Kidney (tissue), 14 donors: Measurements from ENCODE around the gene KIF22. TPM values are rescaled to one million over a fixed set of nuclear protein-coding genes. Genes with fewer than 3 reads are reported as not detected.
"Not testable (repeated sequence)": the region's sequence is repeated elsewhere in the genome, so short reads cannot be mapped to it uniquely, and the experiment has no call there.

Experiments
- DNase-seq, 5 donors: peaks; one replicate each; pipeline ENCODE4 v3.0.0-alpha.2; 2013 to 2020
- FAIRE-seq: peaks from 2 replicates; lab custom pipeline; 2012; peaks lifted over from hg19 to GRCh38; lab: Jason Lieb, UNC
- H3K27ac ChIP-seq, 2 donors: one replicate each; pipeline ENCODE4 v1.7.0; 2013; ENCODE audit warnings: low read depth in 2 of 2, low read length in 2 of 2, inconsistent platforms in 1 of 2
- H3K27me3 ChIP-seq: one replicate; pipeline ENCODE4 v1.7.1; 2013; ENCODE audit warnings: low read length, inconsistent platforms; ENCODE audit not compliant: control insufficient read depth, insufficient read depth
- H3K36me3 ChIP-seq, 3 donors: one replicate each; pipeline versions ENCODE4 v1.7.0 to v1.7.1; 2013; ENCODE audit warnings: low read length in 3 of 3, control low read depth in 1 of 3, inconsistent platforms in 1 of 3; ENCODE audit not compliant: insufficient read depth in 3 of 3, control insufficient read depth in 2 of 3
- H3K4me1 ChIP-seq, 3 donors: one replicate each; pipeline versions ENCODE4 v1.7.0 to v1.7.1; 2013; ENCODE audit warnings: low read length in 3 of 3, inconsistent platforms in 1 of 3, low read depth in 1 of 3; ENCODE audit not compliant: control insufficient read depth in 2 of 3, insufficient read depth in 2 of 3
- H3K4me3 ChIP-seq, 3 donors: one replicate each; pipeline versions ENCODE4 v1.7.0 to v1.8.1; 2013; ENCODE audit warnings: low read length in 3 of 3, control low read depth in 1 of 3, inconsistent platforms in 1 of 3
- H3K9ac ChIP-seq, 3 donors: one replicate each; pipeline versions ENCODE4 v1.7.0 to v1.7.1; 2013; ENCODE audit warnings: low read length in 3 of 3, control low read depth in 1 of 3, inconsistent platforms in 1 of 3
- H3K9me3 ChIP-seq, 3 donors: one replicate each; pipeline versions ENCODE4 v1.7.0 to v1.7.1; 2013; ENCODE audit warnings: low read length in 3 of 3, control low read depth in 1 of 3, inconsistent platforms in 1 of 3; ENCODE audit not compliant: control insufficient read depth in 2 of 3, insufficient read depth in 1 of 3
- CTCF ChIP-seq: IDR thresholded peaks from 3 replicates; pipeline ENCODE4 v1.5.1; 2012; ENCODE audit warnings: mild to moderate bottlenecking, moderate library complexity, borderline replicate concordance; ENCODE audit not compliant: insufficient read depth; ENCODE audit errors: extremely low read depth
- intact Hi-C: fragments of 100-400 bp; cut with DNase I; formaldehyde crosslinking; loops from one replicate; pipeline ENCODE4 v1.11.1; 2022
- polyA plus RNA-seq: library from polyadenylated mRNA; stranded (reverse); fragments of 350-450 nt; fragmentation: Illumina TruSeq; extraction: RNeasy Lipid Tissue Mini Kit (QIAGEN cat#74804); gene quantifications from one replicate; pipeline ENCODE4 v1.2.3, GENCODE V29; 2014; ENCODE audit warnings: low read depth, low replicate concordance; ENCODE audit not compliant: insufficient read depth
- total RNA-seq: library from RNA; stranded (reverse); fragmentation: NEBNext Ultra II Directional; extraction: Animal tissue kit (Norgen Biotek cat#: 25700); gene quantifications from one replicate; pipeline ENCODE4 v1.2.1, GENCODE V29; 2021
- donor health status: control.
- donor health status: control.
- donor health status: control.
- donor health status: control.
- donor health status: control.
- donor health status: DM: yes; HTN: yes; CAD: no.
- donor health status: Normal renal cell carcinoma (clear cell type).

The KIF22 gene
- total and polyA plus RNA-seq, 2 donors from 2014 or later: 32.3 to 42.9 TPM

GRCh38 chr16:29784157-29784556 lies 6.4 kb upstream of the KIF22 start:
- TF ChIP-seq CTCF: no peak
- Histone ChIP-seq H3K4me3 (no peak overlapping the region), H3K4me1 (peaks cover 0 to 3% (median 0%) of the 10 kb centered on the region in 3 donors), H3K9ac (no peak overlapping the region), H3K9me3 (no peaks in the 10 kb centered on the region), H3K36me3 (no peaks in the 10 kb centered on the region), H3K27me3 (no peaks in the 10 kb centered on the region), H3K27ac (no peak overlapping the region)
- intact Hi-C loops: no loop called here
- FAIRE-seq (no peak), DNase-seq (no peak)

- peak; percentile 71 for TF ChIP-seq CTCF
- FAIRE-seq: no peak
- H3K9me3 ChIP-seq: no peaks in the 10 kb centered on the region
- peak overlapping the region in 2 of 3 donors; percentile 38 to 56 for H3K9ac ChIP-seq
- no peaks in the 10 kb centered on the region for H3K36me3 ChIP-seq
- intact Hi-C loops: no loop called here
- no peaks in the 10 kb centered on the region for H3K27me3 ChIP-seq
- peak; percentile 74 to 94 (median 81) for DNase-seq
- H3K4me1 ChIP-seq: peaks cover 0 to 3% (median 3%) of the 10 kb centered on the region in 3 donors
- H3K4me3 ChIP-seq: peak overlapping the region; percentile 34 to 49 (median 49)
- H3K27ac ChIP-seq: peak overlapping the region; percentile 47 to 76
Measured at GRCh38 chr16:29784901-29785500, 5.5 kb upstream of the KIF22 start.

GRCh38 chr16:29787155-29787554 lies 3.4 kb upstream of the KIF22 start:
- FAIRE-seq, H3K9me3 ChIP-seq, H3K9ac ChIP-seq, H3K27me3 ChIP-seq, intact Hi-C loops, DNase-seq, H3K36me3 ChIP-seq, H3K27ac ChIP-seq, H3K4me3 ChIP-seq: not testable (repeated sequence)
- H3K4me1 ChIP-seq: peaks cover 0 to 14% (median 3%) of the 10 kb centered on the region in 3 donors

GRCh38 chr16:29789775-29790182 lies 772 bp upstream of the KIF22 start:
- peak in 2 of 5 donors; percentile 65 to 83 for DNase-seq
- H3K36me3 ChIP-seq: peaks cover 0 to under 1% (median 0%) of the 10 kb centered on the region in 3 donors
- peaks cover 0 to 14% (median 2%) of the 10 kb centered on the region in 3 donors for H3K4me1 ChIP-seq
- FAIRE-seq: no peak
- H3K9me3 ChIP-seq: no peaks in the 10 kb centered on the region
- H3K27me3 ChIP-seq: no peaks in the 10 kb centered on the region
- intact Hi-C loops: no loop called here
- peak overlapping the region; percentile 71 to 92 (median 86) for H3K4me3 ChIP-seq
- peak overlapping the region; percentile 57 to 91 (median 72) for H3K9ac ChIP-seq
- peak overlapping the region; percentile 80 to 90 for H3K27ac ChIP-seq
- no peak for TF ChIP-seq CTCF
